22Rv1 (cell line): ENCODE results near the gene GABPB1.

Experiments
- H3K27ac ChIP-seq: fragments of 450-650 bp; 2 replicates; pipeline ENCODE4 v1.5.1; 2017
- ZFX ChIP-seq: fragments of 450-650 bp; IDR thresholded peaks from 2 replicates; pipeline ENCODE4 v1.6.1; 2017; ENCODE audit warnings: antibody characterized with exemption, borderline replicate concordance
- TF ChIP-seq, protein P1 (sequence below): fragments of 450-650 bp; IDR thresholded peaks from 2 replicates; pipeline ENCODE4 v1.5.1; 2017; ENCODE audit warnings: mild to moderate bottlenecking

Gene GABPB1

DNA sequence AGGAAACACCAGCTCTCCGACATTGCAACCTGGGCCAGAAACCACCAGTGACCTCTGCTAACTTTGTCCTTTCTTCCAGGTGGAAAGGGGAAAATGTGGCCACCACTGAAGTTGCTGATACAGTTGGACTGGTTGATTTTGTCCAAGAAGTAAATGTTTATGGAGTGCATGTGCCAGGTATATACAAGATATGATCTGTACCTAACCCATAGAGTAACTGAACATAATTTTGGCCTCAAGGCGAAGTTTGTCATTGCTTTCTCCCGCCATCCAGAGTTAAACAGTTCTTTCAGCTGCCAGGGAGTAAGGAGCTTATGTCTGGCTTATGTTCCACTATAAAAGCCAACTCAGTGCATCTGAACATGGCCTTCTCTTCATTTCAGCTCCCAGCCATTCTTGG is 126.1 kb downstream of the GABPB1 start:
- peak overlapping the region; percentile 53 for H3K27ac ChIP-seq
- no peak for TF ChIP-seq ZFX
- TF ChIP-seq, protein P1, sequence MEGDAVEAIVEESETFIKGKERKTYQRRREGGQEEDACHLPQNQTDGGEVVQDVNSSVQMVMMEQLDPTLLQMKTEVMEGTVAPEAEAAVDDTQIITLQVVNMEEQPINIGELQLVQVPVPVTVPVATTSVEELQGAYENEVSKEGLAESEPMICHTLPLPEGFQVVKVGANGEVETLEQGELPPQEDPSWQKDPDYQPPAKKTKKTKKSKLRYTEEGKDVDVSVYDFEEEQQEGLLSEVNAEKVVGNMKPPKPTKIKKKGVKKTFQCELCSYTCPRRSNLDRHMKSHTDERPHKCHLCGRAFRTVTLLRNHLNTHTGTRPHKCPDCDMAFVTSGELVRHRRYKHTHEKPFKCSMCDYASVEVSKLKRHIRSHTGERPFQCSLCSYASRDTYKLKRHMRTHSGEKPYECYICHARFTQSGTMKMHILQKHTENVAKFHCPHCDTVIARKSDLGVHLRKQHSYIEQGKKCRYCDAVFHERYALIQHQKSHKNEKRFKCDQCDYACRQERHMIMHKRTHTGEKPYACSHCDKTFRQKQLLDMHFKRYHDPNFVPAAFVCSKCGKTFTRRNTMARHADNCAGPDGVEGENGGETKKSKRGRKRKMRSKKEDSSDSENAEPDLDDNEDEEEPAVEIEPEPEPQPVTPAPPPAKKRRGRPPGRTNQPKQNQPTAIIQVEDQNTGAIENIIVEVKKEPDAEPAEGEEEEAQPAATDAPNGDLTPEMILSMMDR, result no peak

DNA sequence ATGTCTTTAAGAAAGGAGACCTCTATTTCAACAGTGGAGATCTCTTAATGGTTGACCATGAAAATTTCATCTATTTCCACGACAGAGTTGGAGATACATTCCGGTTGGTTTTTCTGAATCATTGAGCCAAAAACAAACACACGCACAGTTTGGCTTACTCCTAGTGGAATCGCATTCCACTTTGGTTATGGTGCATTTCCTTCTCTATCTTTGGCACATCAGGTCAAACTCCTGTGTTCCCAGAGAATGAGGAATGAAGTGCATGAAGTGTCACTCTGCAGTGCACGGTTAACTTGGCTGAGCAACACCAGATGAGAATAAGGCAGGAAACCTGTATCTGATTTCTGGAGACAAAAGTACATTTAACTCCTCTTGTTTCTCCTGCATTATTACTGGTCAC is 127.9 kb downstream of the GABPB1 start:
- H3K27ac ChIP-seq, result no peak overlapping the region
- TF ChIP-seq, protein P1, result no peak
- no peak for TF ChIP-seq ZFX

DNA sequence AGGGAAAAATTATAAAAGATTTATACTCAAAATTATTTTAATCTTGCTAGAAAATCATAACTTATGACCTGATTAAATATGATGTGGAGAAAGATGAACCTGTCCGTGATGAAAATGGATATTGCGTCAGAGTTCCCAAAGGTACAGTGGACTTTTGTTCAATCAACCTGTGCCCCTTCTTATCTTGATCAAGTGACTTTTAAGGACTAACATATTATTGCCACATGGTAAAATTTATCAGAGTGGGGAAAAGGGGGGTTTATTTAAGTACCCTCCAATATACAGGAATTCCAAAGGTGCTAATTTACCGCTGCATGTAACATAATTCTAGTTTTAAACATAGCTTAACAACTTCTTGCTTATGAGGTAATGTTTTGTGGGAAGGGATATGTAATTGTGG is 129.1 kb downstream of the GABPB1 start:
- no peak overlapping the region for H3K27ac ChIP-seq
- TF ChIP-seq, protein P1, result no peak
- no peak for TF ChIP-seq ZFX
